OCI-LY7 (cell line): ENCODE data around the gene MBOAT2.

ENCODE experiments used
- CTCF ChIP-seq: fragments of 200-600 bp; sonication (generic); conservative IDR thresholded peaks from 2 replicates; pipeline ENCODE4 v1.5.1; 2014; ENCODE audit warnings: mild to moderate bottlenecking, antibody characterized with exemption, low read length, moderate library complexity, mixed read lengths
- EZH2phosphoT487 ChIP-seq: fragments of 200-600 bp; sonication (generic); IDR thresholded peaks from 2 replicates; pipeline ENCODE4 v1.6.1; 2018; ENCODE audit warnings: low read depth, borderline replicate concordance, mild to moderate bottlenecking, mixed run types, antibody characterized with exemption, low read length, moderate library complexity, mixed read lengths

GRCh38 chr2:8889978-8890377, 113.5 kb downstream of the MBOAT2 start:
- TF ChIP-seq CTCF (no peak), EZH2phosphoT487 (no peak)
